HFFc6 (cell line): ENCODE measurements around the gene CISD3. TPM values are rescaled to one million over a fixed set of nuclear protein-coding genes. Genes with fewer than 3 reads are reported as not detected.

Experiments
- DNase-seq: peaks from one replicate; pipeline ENCODE4 v3.0.0-alpha.2; 2018
- H3K27ac Mint-ChIP-seq: 2 replicates; pipeline ENCODE4 v1.8.0; 2020; ENCODE audit warnings: mild to moderate bottlenecking, mixed read lengths
- H3K27me3 Mint-ChIP-seq: 2 replicates; pipeline ENCODE4 v1.8.0; 2021; ENCODE audit warnings: mild to moderate bottlenecking, moderate library complexity, mixed read lengths; ENCODE audit not compliant: insufficient read depth
- H3K36me3 Mint-ChIP-seq: 2 replicates; pipeline ENCODE4 v1.8.0; 2021; ENCODE audit warnings: low read depth, mixed read lengths
- H3K4me1 Mint-ChIP-seq: 2 replicates; pipeline ENCODE4 v1.8.0; 2020; ENCODE audit warnings: low read depth, mixed read lengths
- H3K4me3 Mint-ChIP-seq: 2 replicates; pipeline ENCODE4 v1.8.0; 2020; ENCODE audit warnings: mild to moderate bottlenecking, moderate library complexity, mixed read lengths
- H3K9me3 Mint-ChIP-seq: 2 replicates; pipeline ENCODE4 v1.8.0; 2020; ENCODE audit warnings: mild to moderate bottlenecking, mixed read lengths
- CTCF ChIP-seq: fragments of 200-600 bp; sonication (generic); IDR thresholded peaks from 2 replicates; pipeline ENCODE4 v1.5.0; 2021; ENCODE audit warnings: antibody characterized with exemption, mild to moderate bottlenecking
- total RNA-seq, 6 experiments: library from RNA; stranded (reverse); fragmentation: NEBNext Ultra II Directional; extraction: Animal tissue kit (Norgen Biotek cat#: 25700); gene quantifications; 2 replicates in 1 of 6; 3 replicates in 5 of 6; pipeline ENCODE4 v1.2.3, GENCODE V29; 2021

The CISD3 gene
- total RNA-seq, 6 experiments from 2014 or later, result 35.0 to 38.7 (median 36.6) TPM

- Mint-ChIP-seq H3K9me3 (no peaks in the 10 kb centered on the region), H3K27ac (no peak overlapping the region), H3K4me3 (no peak overlapping the region), H3K4me1 (peaks cover 25% of the 10 kb centered on the region), H3K27me3 (peaks cover 4% of the 10 kb centered on the region), H3K36me3 (no peaks in the 10 kb centered on the region)
- no peak for DNase-seq
- no peak for TF ChIP-seq CTCF
Observed at GRCh38 chr17:38691154-38691553, 39.0 kb upstream of the CISD3 start.

GRCh38 chr17:38693700-38694329 is 36.3 kb upstream of the CISD3 start:
- no peaks in the 10 kb centered on the region for H3K36me3 Mint-ChIP-seq
- H3K4me1 Mint-ChIP-seq, result peaks cover 11% of the 10 kb centered on the region
- peak; percentile 29 for DNase-seq
- H3K27me3 Mint-ChIP-seq, result peaks cover 4% of the 10 kb centered on the region
- no peaks in the 10 kb centered on the region for H3K9me3 Mint-ChIP-seq
- no peak overlapping the region; the same call in 1 of the 2 replicates for H3K4me3 Mint-ChIP-seq
- no peak for TF ChIP-seq CTCF
- H3K27ac Mint-ChIP-seq, result peak overlapping the region; percentile 71

- Mint-ChIP-seq H3K27ac (no peak overlapping the region), H3K4me3 (no peak overlapping the region), H3K9me3 (no peaks in the 10 kb centered on the region), H3K36me3 (no peaks in the 10 kb centered on the region), H3K27me3 (peaks cover 4% of the 10 kb centered on the region), H3K4me1 (peaks cover 31% of the 10 kb centered on the region)
- TF ChIP-seq CTCF, result no peak
- no peak for DNase-seq
Observed at GRCh38 chr17:38697061-38697820, 32.9 kb upstream of the CISD3 start.

GRCh38 chr17:38698760-38699159 is 31.4 kb upstream of the CISD3 start:
- peaks cover 4% of the 10 kb centered on the region for H3K27me3 Mint-ChIP-seq
- DNase-seq, result no peak
- no peak for TF ChIP-seq CTCF
- no peak overlapping the region for H3K27ac Mint-ChIP-seq
- H3K4me1 Mint-ChIP-seq, result peaks cover 38% of the 10 kb centered on the region
- no peak overlapping the region for H3K4me3 Mint-ChIP-seq
- H3K9me3 Mint-ChIP-seq, result no peaks in the 10 kb centered on the region
- H3K36me3 Mint-ChIP-seq, result no peaks in the 10 kb centered on the region

GRCh38 chr17:38701504-38702165 is 28.5 kb upstream of the CISD3 start:
- peak overlapping the region; percentile 66 for H3K27ac Mint-ChIP-seq
- peaks cover 4% of the 10 kb centered on the region for H3K27me3 Mint-ChIP-seq
- no peaks in the 10 kb centered on the region for H3K36me3 Mint-ChIP-seq

More at GRCh38 chr17:38701504-38702165, 28.5 kb upstream of the CISD3 start:
- peak overlapping the region; percentile 84 for H3K4me3 Mint-ChIP-seq
- peaks cover 46% of the 10 kb centered on the region for H3K4me1 Mint-ChIP-seq
- no peak for DNase-seq
- H3K9me3 Mint-ChIP-seq, result no peaks in the 10 kb centered on the region
- no peak for TF ChIP-seq CTCF
